A549 (cell line): Measurements from ENCODE around the gene ADGRA3. TPM values are rescaled to one million over a fixed set of nuclear protein-coding genes. Genes with fewer than 3 reads are reported as not detected.

Source experiments
- ATAC-seq, 2 experiments: fragments of 200-7000 bp in 1 of 2; fragments of >200 bp in 1 of 2; cut with Nextera tagmentation in 1 of 2; cut with Tn5 transposase in 1 of 2; 3 replicates each; pipeline versions ENCODE4 v1.8.0 to v1.9.1; 2018 to 2020; ENCODE audit warnings: mild to moderate bottlenecking in 1 of 2, moderate library complexity in 1 of 2
- CTCF ChIA-PET: fragments of 300-600 bp; sonication (Branson Sonifier 250); formaldehyde crosslinking; extraction: SDS; loops from one replicate; lab custom pipeline; 2021; ENCODE audit warnings: antibody characterized with exemption, inconsistent platforms; lab: Yijun Ruan, JAX
- POLR2A ChIA-PET: fragments of 350-600 bp; formaldehyde crosslinking; extraction: SDS; loops from one replicate; lab custom pipeline; 2021; ENCODE audit warnings: antibody characterized with exemption, inconsistent platforms; lab: Yijun Ruan, JAX
- DNase-seq, 2 experiments: peaks; one replicate each; pipeline versions ENCODE4 v3.0.0 to v3.0.0-alpha.2; 2011 to 2016; ENCODE audit warnings: low read depth in 1 of 2, low spot score in 1 of 2
- FAIRE-seq: peaks from 2 replicates; lab custom pipeline; 2011; peaks lifted over from hg19 to GRCh38; lab: Jason Lieb, UNC
- H3K27ac ChIP-seq, 2 experiments: fragments of >200 bp; sonication (Bioruptor Twin); formaldehyde crosslinking; 3 replicates each; pipeline ENCODE4 v1.5.1; 2016 to 2017
- H3K4me1 ChIP-seq: fragments of >200 bp; sonication (Bioruptor Twin); formaldehyde crosslinking; 3 replicates; pipeline ENCODE4 v1.6.1; 2016
- H3K4me2 ChIP-seq: fragments of >200 bp; sonication (Bioruptor Twin); formaldehyde crosslinking; 3 replicates; pipeline ENCODE4 v1.6.1; 2016
- H3K4me3 ChIP-seq: fragments of >200 bp; sonication (Bioruptor Twin); formaldehyde crosslinking; 3 replicates; pipeline ENCODE4 v1.5.1; 2016
- H3K9me3 ChIP-seq: fragments of >200 bp; sonication (Bioruptor Twin); formaldehyde crosslinking; 3 replicates; pipeline ENCODE4 v1.6.1; 2016
- CBX8 ChIP-seq: fragments of 200-600 bp; sonication (generic); IDR thresholded peaks from 2 replicates; pipeline ENCODE4 v1.6.1; 2016
- CEBPB ChIP-seq, 2 experiments: fragments of >200 bp in 1 of 2; sonication (Bioruptor Twin) in 1 of 2; formaldehyde crosslinking in 1 of 2; IDR thresholded peaks; 2 replicates each; pipeline ENCODE4 v1.6.1; 2012 to 2016
- CHD2 ChIP-seq: fragments of 150-350 bp; IDR thresholded peaks from 2 replicates; pipeline ENCODE4 v1.6.1; 2014; ENCODE audit warnings: low read length; ENCODE audit not compliant: partially characterized antibody
- FOSB ChIP-seq: fragments of 250-450 bp; sonication (Bioruptor Pico); IDR thresholded peaks from 2 replicates; pipeline ENCODE4 v1.5.0; 2020; ENCODE audit warnings: mild to moderate bottlenecking, moderate library complexity
- GATA3 ChIP-seq: IDR thresholded peaks from 2 replicates; pipeline ENCODE4 v1.6.1; 2012; ENCODE audit warnings: borderline replicate concordance
- HDAC2 ChIP-seq: fragments of 200-600 bp; sonication (generic); IDR thresholded peaks from 2 replicates; pipeline ENCODE4 v1.6.1; 2016
- HOXB5 ChIP-seq: fragments of 250-450 bp; sonication (Bioruptor Pico); IDR thresholded peaks from 2 replicates; pipeline ENCODE4 v1.5.0; 2020; ENCODE audit warnings: mild to moderate bottlenecking, moderate library complexity
- JUN ChIP-seq, 2 experiments: fragments of >200 bp; sonication (Bioruptor Twin); formaldehyde crosslinking; IDR thresholded peaks; 2 replicates in 1 of 2; 3 replicates in 1 of 2; pipeline ENCODE4 v1.6.1; 2016 to 2017
- KDM5A ChIP-seq: fragments of 200-600 bp; sonication (generic); IDR thresholded peaks from 2 replicates; pipeline ENCODE4 v1.6.1; 2016; ENCODE audit warnings: antibody characterized with exemption, mild to moderate bottlenecking
- NFE2L2 ChIP-seq: fragments of 150-350 bp; conservative IDR thresholded peaks from 2 replicates; pipeline ENCODE4 v1.6.1; 2014; ENCODE audit warnings: low read length
- NR3C1 ChIP-seq: fragments of >200 bp; sonication (Bioruptor Twin); formaldehyde crosslinking; IDR thresholded peaks from 3 replicates; pipeline ENCODE4 v1.6.1; 2017
- PHF8 ChIP-seq: fragments of 200-600 bp; sonication (generic); IDR thresholded peaks from 2 replicates; pipeline ENCODE4 v1.6.1; 2016; ENCODE audit warnings: low read depth, mild to moderate bottlenecking, antibody characterized with exemption, moderate library complexity, borderline replicate concordance
- POLR2AphosphoS2 ChIP-seq: conservative IDR thresholded peaks from 2 replicates; pipeline ENCODE4 v1.6.1; 2012; ENCODE audit warnings: low read length, improper control_type of control experiment, inconsistent platforms
- RAD21 ChIP-seq, 2 experiments: fragments of >200 bp in 1 of 2; sonication (Bioruptor Twin) in 1 of 2; formaldehyde crosslinking in 1 of 2; IDR thresholded peaks in 1 of 2; conservative IDR thresholded peaks in 1 of 2; 2 replicates in 1 of 2; 3 replicates in 1 of 2; pipeline ENCODE4 v1.6.1; 2012 to 2018; ENCODE audit warnings: inconsistent platforms in 1 of 2
- RFX5 ChIP-seq: fragments of 450-650 bp; IDR thresholded peaks from 2 replicates; pipeline ENCODE4 v1.7.1; 2014; ENCODE audit warnings: antibody characterized with exemption, mild to moderate bottlenecking, moderate library complexity
- RNF2 ChIP-seq: fragments of 200-600 bp; sonication (generic); IDR thresholded peaks from 2 replicates; pipeline ENCODE4 v1.6.1; 2016; ENCODE audit warnings: low read depth, mild to moderate bottlenecking, antibody characterized with exemption, moderate library complexity, borderline replicate concordance
- SMC3 ChIP-seq: fragments of >200 bp; sonication (Bioruptor Twin); formaldehyde crosslinking; IDR thresholded peaks from 3 replicates; pipeline ENCODE4 v1.6.1; 2018; ENCODE audit warnings: inconsistent platforms
- SREBF2 ChIP-seq: fragments of 450-650 bp; IDR thresholded peaks from 2 replicates; pipeline ENCODE4 v1.6.1; 2014; ENCODE audit warnings: mild to moderate bottlenecking, moderate library complexity
- TFCP2L1 ChIP-seq: fragments of 250-450 bp; sonication (Bioruptor Pico); IDR thresholded peaks from 2 replicates; pipeline ENCODE4 v1.5.0; 2021; ENCODE audit warnings: mild to moderate bottlenecking
- TP53 ChIP-seq: fragments of 250-450 bp; sonication (Bioruptor Pico); IDR thresholded peaks from 2 replicates; pipeline ENCODE4 v1.5.0; 2021; ENCODE audit warnings: mild to moderate bottlenecking, moderate library complexity
- ZC3H11A ChIP-seq: fragments of 450-650 bp; IDR thresholded peaks from 2 replicates; pipeline ENCODE4 v1.6.1; 2014; ENCODE audit warnings: antibody characterized with exemption, mild to moderate bottlenecking
- ZSCAN20 ChIP-seq: fragments of 250-450 bp; sonication (Bioruptor Pico); IDR thresholded peaks from 2 replicates; pipeline ENCODE4 v1.8.0; 2022; ENCODE audit warnings: mild to moderate bottlenecking, moderate library complexity
- WGBS: methylation state at CpG from one replicate; pipeline ENCODE4 v1.1.6; 2017; ENCODE audit errors: missing lambda C conversion rate; 5-methylcytosine and 5-hydroxymethylcytosine counted together
- polyA plus RNA-seq, 4 experiments: library from polyadenylated mRNA; depleted of rRNA in 3 of 4; stranded (reverse); fragments of >200 nt; fragmentation: RNase III in 1 of 4; extraction: RNeasy Plus Mini Kit Qiagen cat#74134 plus additional on column Dnase treatment in 1 of 4; gene quantifications; 2 replicates in 3 of 4; 3 replicates in 1 of 4; pipeline ENCODE4 v1.2.3, GENCODE V29; 2011 to 2017
- TF ChIP-seq, protein P1 (sequence below): fragments of 250-450 bp; sonication (Bioruptor Pico); IDR thresholded peaks from 2 replicates; pipeline ENCODE4 v1.5.0; 2020; ENCODE audit warnings: low read depth, mild to moderate bottlenecking, moderate library complexity
- TF ChIP-seq, protein P2 (sequence below): IDR thresholded peaks from 2 replicates; pipeline ENCODE4 v1.6.1; 2012
- TF ChIP-seq, protein P3 (sequence below): fragments of >200 bp; sonication (Bioruptor Twin); formaldehyde crosslinking; IDR thresholded peaks from 2 replicates; pipeline ENCODE4 v1.6.1; 2016
- TF ChIP-seq, protein P4 (sequence below): fragments of 150-350 bp; IDR thresholded peaks from 2 replicates; pipeline ENCODE4 v1.6.1; 2014; ENCODE audit warnings: low read depth, mild to moderate bottlenecking, low read length

The ADGRA3 gene
- polyA plus RNA-seq, 2 of the 4 experiments (the other 2 are of a cell fraction) = 18.2 to 20.0 TPM

DNA sequence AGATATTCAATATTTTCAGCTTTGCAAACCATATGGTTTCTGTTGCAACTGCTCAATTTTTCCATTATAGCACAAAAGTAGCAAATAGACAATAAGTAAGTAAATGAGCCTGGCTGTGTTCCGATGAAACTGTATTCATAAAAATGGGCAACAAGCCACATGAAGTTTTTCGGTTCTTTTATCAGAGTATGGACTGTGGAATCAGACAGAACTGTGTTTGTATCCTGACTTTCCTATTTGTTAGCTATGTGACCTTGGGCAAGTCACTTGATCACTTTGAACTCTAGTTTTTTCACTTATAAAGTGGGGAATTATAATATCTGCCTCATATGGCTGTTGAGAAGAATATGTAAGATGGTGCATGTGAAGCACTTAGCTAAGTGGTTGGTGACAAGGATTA lies 23.4 kb upstream of the ADGRA3 start:
- ChIA-PET POLR2A (no interaction called here), CTCF (interaction anchor here (0.6 to 1.4 kb wide), 3 partner anchors 151 to 775 kb away, joined by 3 read pairs; no protein-coding TSS in a partner anchor)
- no peaks in the 10 kb centered on the region for H3K4me1 ChIP-seq
- no peak overlapping the region for H3K4me3 ChIP-seq
- no peak for TF ChIP-seq PHF8
- no peak for TF ChIP-seq HDAC2
- TF ChIP-seq, protein P1, sequence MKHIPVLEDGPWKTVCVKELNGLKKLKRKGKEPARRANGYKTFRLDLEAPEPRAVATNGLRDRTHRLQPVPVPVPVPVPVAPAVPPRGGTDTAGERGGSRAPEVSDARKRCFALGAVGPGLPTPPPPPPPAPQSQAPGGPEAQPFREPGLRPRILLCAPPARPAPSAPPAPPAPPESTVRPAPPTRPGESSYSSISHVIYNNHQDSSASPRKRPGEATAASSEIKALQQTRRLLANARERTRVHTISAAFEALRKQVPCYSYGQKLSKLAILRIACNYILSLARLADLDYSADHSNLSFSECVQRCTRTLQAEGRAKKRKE = no peak
- TF ChIP-seq CEBPB (IDR thresholded peaks at IDR 0.05) = no peak
- TF ChIP-seq ZSCAN20 (CRISPR knock-in tag) = no peak
- TF ChIP-seq, protein P2, sequence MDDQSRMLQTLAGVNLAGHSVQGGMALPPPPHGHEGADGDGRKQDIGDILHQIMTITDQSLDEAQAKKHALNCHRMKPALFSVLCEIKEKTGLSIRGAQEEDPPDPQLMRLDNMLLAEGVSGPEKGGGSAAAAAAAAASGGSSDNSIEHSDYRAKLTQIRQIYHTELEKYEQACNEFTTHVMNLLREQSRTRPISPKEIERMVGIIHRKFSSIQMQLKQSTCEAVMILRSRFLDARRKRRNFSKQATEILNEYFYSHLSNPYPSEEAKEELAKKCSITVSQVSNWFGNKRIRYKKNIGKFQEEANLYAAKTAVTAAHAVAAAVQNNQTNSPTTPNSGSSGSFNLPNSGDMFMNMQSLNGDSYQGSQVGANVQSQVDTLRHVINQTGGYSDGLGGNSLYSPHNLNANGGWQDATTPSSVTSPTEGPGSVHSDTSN = no peak
- TF ChIP-seq, protein P3, sequence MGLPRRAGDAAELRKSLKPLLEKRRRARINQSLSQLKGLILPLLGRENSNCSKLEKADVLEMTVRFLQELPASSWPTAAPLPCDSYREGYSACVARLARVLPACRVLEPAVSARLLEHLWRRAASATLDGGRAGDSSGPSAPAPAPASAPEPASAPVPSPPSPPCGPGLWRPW = no peak
- no peak for TF ChIP-seq JUN (IDR thresholded peaks at IDR 0.05)
- H3K4me2 ChIP-seq = no peak overlapping the region
- no peak for DNase-seq
- no peaks in the 10 kb centered on the region for H3K9me3 ChIP-seq
- no peak for ATAC-seq
- 21% methylated on average over 2 of the region's 2 CpGs for WGBS
- no peak overlapping the region for H3K27ac ChIP-seq
- FAIRE-seq = no peak

DNA sequence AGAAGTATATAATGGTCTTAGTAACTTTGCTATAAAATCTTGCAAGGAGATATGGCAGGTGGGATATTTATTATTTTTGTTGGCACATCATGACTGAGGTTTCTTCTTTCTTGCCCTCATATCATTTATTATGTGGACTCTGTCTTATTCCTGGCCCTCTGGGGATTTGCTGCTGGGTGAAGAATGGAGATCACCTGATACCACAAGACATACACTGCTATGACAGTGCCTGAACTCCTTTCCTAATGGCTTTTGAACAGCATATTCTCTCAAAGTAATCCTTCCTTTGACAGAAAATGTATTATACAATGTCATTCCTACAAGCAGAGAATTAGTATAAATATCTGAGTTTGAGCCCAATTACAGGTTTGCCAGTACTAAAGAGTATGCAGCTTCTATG lies 22.0 kb upstream of the ADGRA3 start:
- no peak for ATAC-seq
- TF ChIP-seq FOSB (CRISPR knock-in tag) = no peak
- TF ChIP-seq ZC3H11A = no peak
- TF ChIP-seq TP53 = no peak
- TF ChIP-seq KDM5A = no peak
- TF ChIP-seq GATA3 = no peak
- TF ChIP-seq CBX8 = no peak
- no peak for TF ChIP-seq RNF2
- no peak for TF ChIP-seq RAD21 (conservative IDR thresholded peaks at IDR 0.05 in 1 of 2, IDR thresholded peaks at IDR 0.05 in 1 of 2)
- no peak for TF ChIP-seq TFCP2L1 (CRISPR knock-in tag)
- TF ChIP-seq POLR2AphosphoS2 = no peak
- no peak for TF ChIP-seq SREBF2
- TF ChIP-seq ZSCAN20 (CRISPR knock-in tag) = no peak
- TF ChIP-seq, protein P3 = no peak
- no peak for TF ChIP-seq NFE2L2
- TF ChIP-seq NR3C1 = no peak
- TF ChIP-seq SMC3 = no peak
- TF ChIP-seq CHD2 = no peak
- Histone ChIP-seq H3K4me1 (no peaks in the 10 kb centered on the region), H3K4me2 (no peak overlapping the region), H3K27ac (no peak overlapping the region), H3K9me3 (no peaks in the 10 kb centered on the region), H3K4me3 (no peak overlapping the region)
- no peak for FAIRE-seq
- no peak for DNase-seq
- POLR2A ChIA-PET = no interaction called here
- CTCF ChIA-PET = no interaction called here

GRCh38 chr4:22534374-22534773 lies 18.5 kb upstream of the ADGRA3 start:
- FAIRE-seq = no peak
- POLR2A ChIA-PET = no interaction called here
- CTCF ChIA-PET = no interaction called here

More at GRCh38 chr4:22534374-22534773, 18.5 kb upstream of the ADGRA3 start:
- no peak overlapping the region for H3K4me3 ChIP-seq
- WGBS = 0% methylated on average over 1 of the region's 1 CpG
- H3K9me3 ChIP-seq = peaks cover 2% of the 10 kb centered on the region; the same call in 1 of the 3 replicates
- DNase-seq = no peak
- no peaks in the 10 kb centered on the region for H3K4me1 ChIP-seq
- TF ChIP-seq, protein P4, sequence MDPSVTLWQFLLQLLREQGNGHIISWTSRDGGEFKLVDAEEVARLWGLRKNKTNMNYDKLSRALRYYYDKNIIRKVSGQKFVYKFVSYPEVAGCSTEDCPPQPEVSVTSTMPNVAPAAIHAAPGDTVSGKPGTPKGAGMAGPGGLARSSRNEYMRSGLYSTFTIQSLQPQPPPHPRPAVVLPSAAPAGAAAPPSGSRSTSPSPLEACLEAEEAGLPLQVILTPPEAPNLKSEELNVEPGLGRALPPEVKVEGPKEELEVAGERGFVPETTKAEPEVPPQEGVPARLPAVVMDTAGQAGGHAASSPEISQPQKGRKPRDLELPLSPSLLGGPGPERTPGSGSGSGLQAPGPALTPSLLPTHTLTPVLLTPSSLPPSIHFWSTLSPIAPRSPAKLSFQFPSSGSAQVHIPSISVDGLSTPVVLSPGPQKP = no peak
- no peak for TF ChIP-seq POLR2AphosphoS2
- no peak for TF ChIP-seq HOXB5 (CRISPR knock-in tag)
- TF ChIP-seq ZSCAN20 (CRISPR knock-in tag) = no peak
- no peak for TF ChIP-seq RFX5
- no peak for TF ChIP-seq NR3C1
- no peak for TF ChIP-seq CHD2
- no peak overlapping the region for H3K27ac ChIP-seq
- H3K4me2 ChIP-seq = no peak overlapping the region
- ATAC-seq = no peak
